GM12864 (cell line): ENCODE results near the gene TGFBR1.
A peak's percentile ranks its signal among the peaks of the same experiment; 100 is the strongest.

ENCODE experiments used
- DNase-seq: peaks from one replicate; pipeline ENCODE4 v3.0.0-alpha.2; 2011; ENCODE audit warnings: low read depth
- H3K4me3 ChIP-seq: 2 replicates; pipeline ENCODE4 v1.5.1; 2011; ENCODE audit warnings: mild to moderate bottlenecking, low read depth, low read length, control low read depth
- CTCF ChIP-seq: IDR thresholded peaks from 2 replicates; pipeline ENCODE4 v1.5.1; 2011; ENCODE audit warnings: low read depth, mild to moderate bottlenecking, moderate library complexity, low read length, control low read depth, inconsistent platforms; ENCODE audit errors: missing control alignments

TGFBR1 gene

GRCh38 chr9:99139868-99140267 lies 35.0 kb downstream of the TGFBR1 start:
- no peak for TF ChIP-seq CTCF
- no peak for DNase-seq
- no peak overlapping the region for H3K4me3 ChIP-seq

GRCh38 chr9:99140685-99141314 lies 35.9 kb downstream of the TGFBR1 start:
- DNase-seq = peak; percentile 21
- no peak overlapping the region for H3K4me3 ChIP-seq

GRCh38 chr9:99141849-99142248 lies 36.9 kb downstream of the TGFBR1 start:
- TF ChIP-seq CTCF = no peak
- H3K4me3 ChIP-seq = no peak overlapping the region
- no peak for DNase-seq

More at GRCh38 chr9:99140685-99141314, 35.9 kb downstream of the TGFBR1 start:
- TF ChIP-seq CTCF = peak; percentile 100

GRCh38 chr9:99142275-99142674 lies 37.4 kb downstream of the TGFBR1 start:
- no peak overlapping the region for H3K4me3 ChIP-seq
- TF ChIP-seq CTCF = no peak
- no peak for DNase-seq

GRCh38 chr9:99143655-99144054 lies 38.7 kb downstream of the TGFBR1 start:
- TF ChIP-seq CTCF = no peak
- H3K4me3 ChIP-seq = no peak overlapping the region
- no peak for DNase-seq

- H3K4me3 ChIP-seq = no peak overlapping the region
- no peak for TF ChIP-seq CTCF
- DNase-seq = no peak
These were observed 40.1 kb downstream of the TGFBR1 start for GRCh38 chr9:99144966-99145365.

- no peak overlapping the region for H3K4me3 ChIP-seq
- DNase-seq = no peak
- TF ChIP-seq CTCF = no peak
These were observed 41.7 kb downstream of the TGFBR1 start for GRCh38 chr9:99146574-99146973.
